ENCODE data around the gene RAB1A.

Gene RAB1A

GRCh38 chr2:65061910-65062339, 68.0 kb downstream of the RAB1A start:
- DNase-seq (ENCODE audit: low read depth in 4 of 4, low spot score in 1 of 4) = no peak

GRCh38 chr2:65061146-65061909, 68.6 kb downstream of the RAB1A start:
- DNase-seq (ENCODE audit: low read depth in 4 of 4, low spot score in 1 of 4) = no peak

- DNase-seq (ENCODE audit: low read depth in 4 of 4, low spot score in 1 of 4) = no peak
These were observed 70.8 kb downstream of the RAB1A start for GRCh38 chr2:65059071-65059470.

- peak in 2 of 4 experiments; percentile 23 to 36 for DNase-seq (ENCODE audit: low read depth in 4 of 4, low spot score in 1 of 4)
These were observed 72.4 kb downstream of the RAB1A start for GRCh38 chr2:65057391-65058052.

- no peak for DNase-seq (ENCODE audit: low read depth in 4 of 4, low spot score in 1 of 4)
These were observed 72.9 kb downstream of the RAB1A start for GRCh38 chr2:65057054-65057375.

DNA sequence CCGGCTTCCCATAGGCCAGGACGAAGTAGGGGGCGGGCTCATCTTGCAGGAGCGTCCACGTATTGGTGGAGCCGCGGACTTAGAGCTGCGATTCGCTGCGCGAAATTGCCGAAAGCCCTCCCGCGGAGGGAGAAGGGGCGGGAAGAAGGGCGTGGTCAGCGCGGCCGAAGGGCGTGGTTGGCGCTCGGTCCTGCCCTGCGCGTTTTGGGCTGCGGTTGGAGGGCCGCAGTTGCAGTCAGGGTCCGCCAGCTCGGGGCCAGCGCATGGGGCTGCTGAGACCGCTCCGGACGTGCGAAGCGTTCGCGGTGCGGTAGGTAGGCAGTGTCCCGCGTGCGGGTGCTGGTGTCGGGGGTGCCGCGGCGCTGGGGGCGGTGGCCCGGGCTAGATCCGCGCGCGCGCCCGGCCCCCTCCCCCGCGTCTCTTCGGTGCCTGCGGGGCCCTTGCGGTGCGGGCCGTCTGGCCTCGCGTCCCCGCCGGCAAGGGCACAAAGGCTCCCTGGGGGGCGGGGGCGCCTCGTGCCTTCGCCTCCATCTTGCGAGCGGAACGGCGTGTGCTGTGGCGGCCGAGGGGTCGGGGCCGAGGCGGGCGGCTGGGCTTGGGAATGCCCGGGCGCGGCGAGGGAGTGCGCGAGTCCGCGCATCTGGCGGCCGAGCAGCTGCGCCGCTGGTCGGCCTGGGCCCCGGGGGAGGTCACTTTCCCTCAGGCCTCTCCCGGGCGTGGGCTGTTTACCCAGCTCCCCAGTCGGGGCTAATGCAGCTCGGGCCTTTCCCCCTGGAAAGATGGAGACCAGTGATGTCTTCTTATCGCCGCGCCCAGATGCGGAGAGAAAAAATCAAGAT, 73.5 kb downstream of the RAB1A start, which contains the start of gene CEP68:
TSS of gene CEP68 (plus strand) at position 202 of the 839 bp plus-strand sequence. CDS start 13,029 bp downstream, outside the sequence.
- DNase-seq (ENCODE audit: low read depth in 4 of 4, low spot score in 1 of 4) = peak; percentile 88 to 95 (median 91)

GRCh38 chr2:65055422-65056214, 74.3 kb downstream of the RAB1A start:
- peak in 3 of 4 experiments; percentile 18 to 42 (median 33) for DNase-seq (ENCODE audit: low read depth in 4 of 4, low spot score in 1 of 4)

DNA sequence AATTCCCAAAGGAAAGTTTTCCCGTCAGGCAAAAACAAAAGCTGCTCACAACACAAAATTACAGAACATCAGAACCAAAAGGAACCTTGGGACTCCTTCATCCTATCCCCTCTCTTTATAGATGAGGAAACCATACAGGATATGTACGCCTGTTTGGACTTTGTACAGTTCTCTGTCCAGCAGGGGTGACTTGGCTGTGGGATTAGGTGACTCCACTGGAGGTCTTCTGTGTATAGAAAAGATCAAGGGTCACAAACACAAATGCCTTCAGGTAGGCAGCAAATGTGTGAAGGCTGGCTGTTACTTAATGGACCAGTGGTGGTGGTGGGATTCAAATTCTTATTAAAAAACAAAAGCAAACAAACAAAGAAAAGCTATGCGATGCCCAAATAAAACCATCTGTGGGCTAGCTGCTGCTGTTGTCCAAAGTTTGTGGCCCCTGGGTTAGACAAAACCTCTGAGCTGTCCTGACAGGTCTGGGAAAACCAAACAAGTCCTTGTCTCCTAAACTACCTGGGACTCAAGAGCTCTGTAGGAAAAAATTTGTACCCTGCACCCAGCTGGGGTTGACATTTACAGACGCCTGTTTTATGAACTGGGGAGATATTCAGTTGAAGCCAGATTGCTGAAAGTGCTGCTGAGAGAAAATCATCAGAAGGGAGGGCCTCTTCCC, 75.0 kb downstream of the RAB1A start:
- no peak for DNase-seq (ENCODE audit: low read depth in 4 of 4, low spot score in 1 of 4)

DNA sequence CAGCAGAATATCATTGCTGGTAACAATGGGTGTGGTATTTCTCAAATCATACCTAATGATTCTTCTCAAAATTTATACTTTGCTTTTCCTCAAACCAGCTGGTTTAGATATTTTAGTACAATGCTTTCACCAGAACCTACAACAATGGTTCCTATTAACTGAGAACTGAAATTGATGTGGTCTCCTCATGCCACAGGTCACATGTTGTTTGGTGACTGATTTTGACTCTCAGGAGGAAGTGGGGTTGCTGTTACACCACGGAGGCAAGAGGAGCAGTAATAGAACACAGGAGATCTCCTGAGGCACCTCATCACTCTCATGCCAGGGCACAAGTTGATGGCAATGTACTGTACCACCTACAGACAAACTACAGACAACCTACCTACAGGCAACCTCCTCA, 76.7 kb downstream of the RAB1A start:
- no peak for DNase-seq (ENCODE audit: low read depth in 4 of 4, low spot score in 1 of 4)

DNA sequence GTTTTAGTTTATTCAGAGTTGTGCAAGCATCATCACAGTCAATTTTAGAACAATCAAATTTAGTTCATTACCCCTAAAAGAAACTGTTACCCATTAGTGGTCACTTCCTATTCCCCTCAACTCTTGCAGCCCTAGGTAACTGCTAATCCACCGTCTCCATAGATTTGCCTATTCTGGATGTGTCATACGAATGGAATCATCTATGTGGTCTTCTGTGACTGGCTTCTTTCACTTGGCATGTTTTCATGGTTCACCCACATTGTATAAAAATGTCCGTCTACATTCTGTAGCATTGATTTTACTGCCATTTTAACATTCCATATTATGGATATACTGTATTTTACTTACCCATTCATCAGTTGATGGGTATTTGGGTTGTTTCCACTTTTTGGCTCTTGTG, 79.0 kb downstream of the RAB1A start:
- DNase-seq (ENCODE audit: low read depth in 4 of 4, low spot score in 1 of 4) = no peak

DNA sequence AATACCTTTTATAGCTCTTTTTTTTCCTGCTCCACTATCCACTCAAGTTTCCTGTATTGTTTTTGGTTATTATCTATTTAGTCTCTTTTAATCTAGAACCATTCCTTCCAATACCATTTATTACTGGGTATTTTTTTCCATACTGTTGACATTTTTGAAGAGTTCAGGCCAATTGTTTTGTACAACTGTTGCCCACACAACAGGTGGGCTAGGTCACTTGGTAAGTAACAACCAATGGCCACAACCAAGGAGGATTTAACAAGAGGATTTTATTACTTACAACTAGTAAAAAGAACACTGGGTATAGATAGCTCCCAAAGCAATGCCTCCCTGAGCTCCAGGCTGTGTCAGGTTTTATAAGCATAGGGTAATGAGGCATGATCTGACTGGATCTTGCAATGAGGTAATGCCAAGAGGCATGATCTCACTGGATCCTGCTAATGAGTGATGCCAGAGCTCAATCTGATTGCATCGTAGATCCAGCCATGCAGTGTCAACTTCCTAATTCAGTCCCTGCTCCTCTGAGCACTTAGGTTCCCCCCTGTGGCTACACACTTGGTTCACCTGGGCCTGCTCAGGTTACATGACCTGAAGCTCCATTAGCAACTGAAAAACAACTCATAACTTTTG, 80.8 kb downstream of the RAB1A start:
- no peak for DNase-seq (ENCODE audit: low read depth in 4 of 4, low spot score in 1 of 4)

- DNase-seq (ENCODE audit: low read depth in 4 of 4, low spot score in 1 of 4) = no peak
These were observed 83.1 kb downstream of the RAB1A start for GRCh38 chr2:65046633-65047407.

GRCh38 chr2:65045651-65046050, 84.3 kb downstream of the RAB1A start:
- DNase-seq (ENCODE audit: low read depth in 4 of 4, low spot score in 1 of 4) = no peak

- no peak for DNase-seq (ENCODE audit: low read depth in 4 of 4, low spot score in 1 of 4)
These were observed 85.7 kb downstream of the RAB1A start for GRCh38 chr2:65044097-65044735.

GRCh38 chr2:65043001-65043400, 86.9 kb downstream of the RAB1A start:
- DNase-seq (ENCODE audit: low read depth in 4 of 4, low spot score in 1 of 4) = no peak

DNA sequence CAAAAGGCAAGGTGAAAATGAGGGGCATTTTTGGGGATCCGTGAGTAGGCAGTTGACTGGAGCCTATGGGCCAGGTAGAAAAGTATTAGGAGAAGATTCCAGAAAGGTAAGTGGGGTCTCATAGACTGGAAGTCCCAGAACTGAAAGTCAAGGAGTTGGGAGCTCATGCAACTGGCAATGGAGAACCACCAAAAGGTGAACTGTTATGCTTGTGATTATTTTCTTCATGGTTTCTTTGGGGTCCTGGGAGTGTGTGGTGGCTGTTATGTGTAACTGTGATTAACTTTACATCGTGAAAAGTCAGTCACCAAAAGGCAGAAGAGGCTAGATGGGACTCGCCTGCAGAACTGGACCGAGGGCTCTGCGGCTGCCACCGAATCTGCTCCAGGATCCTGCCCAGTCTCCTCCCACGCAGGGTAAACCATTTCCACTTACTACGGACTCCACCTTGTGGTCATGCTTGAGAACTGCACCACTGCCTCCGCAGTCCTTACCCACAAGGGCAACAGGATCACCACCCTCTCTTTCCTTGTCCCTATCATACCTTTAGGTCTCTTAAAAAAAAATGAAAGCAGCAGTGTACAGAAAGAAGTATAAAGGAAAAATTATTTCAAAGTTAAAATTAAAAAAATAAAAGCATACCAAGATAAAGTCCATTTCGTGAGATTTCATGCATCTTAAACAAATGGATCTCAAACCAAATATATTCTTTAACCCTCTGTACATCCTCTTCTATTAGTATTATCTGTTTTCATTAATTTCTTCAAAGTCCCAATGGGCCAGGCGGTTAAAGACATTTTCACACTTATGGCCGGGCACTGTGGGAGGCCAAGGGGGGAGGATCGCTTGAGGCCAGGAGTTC, 89.3 kb downstream of the RAB1A start:
- peak; percentile 43 to 63 (median 48) for DNase-seq (ENCODE audit: low read depth in 4 of 4, low spot score in 1 of 4)

DNA sequence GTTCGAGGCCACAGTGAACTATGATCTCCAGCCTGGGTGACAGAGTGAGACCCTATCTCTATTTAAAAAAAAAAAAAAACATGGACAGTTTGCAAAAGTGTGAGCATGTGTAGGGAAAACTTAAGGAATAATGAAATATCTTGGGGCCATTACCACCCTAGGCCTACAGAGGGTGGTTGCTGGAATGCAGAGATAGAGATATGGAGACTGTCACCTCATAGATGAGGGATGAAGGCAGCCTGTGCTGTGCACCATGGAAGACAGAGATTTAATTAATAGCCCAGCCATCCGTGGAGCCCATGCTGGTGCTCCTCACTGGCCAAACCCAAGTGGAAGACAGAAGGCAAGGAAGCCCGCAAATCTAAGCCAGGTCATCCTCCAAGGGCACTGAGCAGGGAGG, 90.3 kb downstream of the RAB1A start:
- DNase-seq (ENCODE audit: low read depth in 4 of 4, low spot score in 1 of 4) = no peak

DNA sequence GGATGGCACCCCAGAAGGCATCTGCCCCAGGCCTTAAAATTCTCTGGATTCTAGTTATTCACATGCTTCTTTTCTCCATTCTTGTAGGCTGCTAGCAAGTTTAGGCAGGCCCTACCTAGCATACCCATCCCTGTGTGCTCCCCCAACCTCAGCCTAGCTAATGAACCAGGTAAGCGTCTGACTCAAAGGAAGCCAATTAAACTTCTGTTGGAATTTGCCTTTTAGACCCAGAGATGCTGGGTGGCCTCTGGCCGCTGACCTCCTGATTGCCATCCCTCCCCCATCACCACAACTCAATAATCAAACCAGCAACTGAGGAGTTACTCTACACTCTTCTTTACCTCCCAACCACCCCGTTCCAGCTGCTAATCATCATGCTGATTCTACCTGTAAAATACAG, 92.7 kb downstream of the RAB1A start:
- DNase-seq (ENCODE audit: low read depth in 4 of 4, low spot score in 1 of 4) = no peak

Data from stimulated activated CD4-positive, alpha-beta T cell treated with anti-CD3 and anti-CD28 coated beads, Interleukin-1b, Interleukin-23, amount 100 ng/mL, for 24 hours (primary cell).